Right ventricle myocardium inferior (tissue), 1 donor: ENCODE results near the gene MALL. TPM values are rescaled to one million over a fixed set of nuclear protein-coding genes. Genes with fewer than 3 reads are reported as not detected.

Source experiments
- microRNA-seq: library from miRNA; unstranded; fragments of <30 nt; microRNA quantifications from one replicate; pipeline ENCODE4 v1.2.0, GENCODE V29; 2020
- total RNA-seq: library from RNA; stranded (reverse); fragmentation: NEBNext Ultra II Directional; extraction: Animal tissue kit (Norgen Biotek cat#: 25700); gene quantifications from one replicate; pipeline ENCODE4 v1.2.1, GENCODE V29; 2021
- donor health status: DM: no; HTN: yes; CAD: no; lungs with severe emphysema.

The MALL gene
- total RNA-seq, 1 donor from 2014 or later = 14.0 TPM

Small RNAs within 50 kb of the gene (microRNA-seq; reads per million reads assigned to microRNA genes)
- gene MIR4267 = not detected
- not detected for gene MIR4436B1

Other genes with a start within 250 kb of the MALL start
- gene LIMS3, start 217.1 kb downstream of the MALL start, total RNA-seq = 5.3 TPM
- gene NPHP1, start 89.2 kb upstream of the MALL start, total RNA-seq = 5.5 TPM
- gene MTLN, start 96.7 kb upstream of the MALL start, total RNA-seq = 225 TPM